ENCODE measurements around the gene MMP15. TPM values are rescaled to one million over a fixed set of nuclear protein-coding genes. Genes with fewer than 3 reads are reported as not detected.
A peak's percentile ranks its signal among the peaks of the same experiment; 100 is the strongest.

The MMP15 gene
- total and polyA plus RNA-seq, 4 donors, result 7.0 to 38.8 (median 21.4) TPM

DNA sequence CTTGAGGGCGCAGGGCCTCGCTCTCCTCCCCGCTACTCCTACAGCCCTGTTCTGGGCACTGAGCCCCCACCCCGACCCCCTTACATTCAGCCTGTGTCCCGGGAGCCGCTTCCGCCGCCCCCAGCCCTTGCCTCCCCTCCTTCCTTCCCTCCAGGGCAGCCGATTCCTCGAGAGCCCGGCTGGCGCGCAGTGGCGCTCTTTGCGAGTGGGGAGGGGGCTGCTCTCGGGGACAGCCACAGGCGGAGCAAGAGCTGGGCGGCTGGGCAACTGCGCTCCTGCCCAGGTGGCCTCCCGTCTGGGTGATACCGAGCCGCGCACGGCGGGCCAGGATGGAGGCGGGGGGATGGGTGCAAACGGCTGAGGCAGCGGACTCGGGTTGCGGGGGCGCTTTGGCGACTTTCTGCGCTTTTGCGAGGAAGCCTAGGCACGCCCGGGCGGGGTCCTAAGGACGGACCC lies 1.2 kb downstream of the MMP15 start:
- TF ChIP-seq HNF4G (IDR thresholded peaks at IDR 0.05) (no peak), GABPA (IDR thresholded peaks at IDR 0.05 in 1 of 2, conservative IDR thresholded peaks at IDR 0.05 in 1 of 2) (no peak), FOXA1 (IDR thresholded peaks at IDR 0.05) (no peak), EGR1 (IDR thresholded peaks at IDR 0.05; ENCODE audit: low read depth in 2 of 2) (no peak), SP1 (IDR thresholded peaks at IDR 0.05) (no peak), TAF1 (conservative IDR thresholded peaks at IDR 0.05) (no peak), RXRA (IDR thresholded peaks at IDR 0.05) (no peak), JUND (IDR thresholded peaks at IDR 0.05) (no peak), MAX (IDR thresholded peaks at IDR 0.05) (no peak)
- TF ChIP-seq, protein P1, sequence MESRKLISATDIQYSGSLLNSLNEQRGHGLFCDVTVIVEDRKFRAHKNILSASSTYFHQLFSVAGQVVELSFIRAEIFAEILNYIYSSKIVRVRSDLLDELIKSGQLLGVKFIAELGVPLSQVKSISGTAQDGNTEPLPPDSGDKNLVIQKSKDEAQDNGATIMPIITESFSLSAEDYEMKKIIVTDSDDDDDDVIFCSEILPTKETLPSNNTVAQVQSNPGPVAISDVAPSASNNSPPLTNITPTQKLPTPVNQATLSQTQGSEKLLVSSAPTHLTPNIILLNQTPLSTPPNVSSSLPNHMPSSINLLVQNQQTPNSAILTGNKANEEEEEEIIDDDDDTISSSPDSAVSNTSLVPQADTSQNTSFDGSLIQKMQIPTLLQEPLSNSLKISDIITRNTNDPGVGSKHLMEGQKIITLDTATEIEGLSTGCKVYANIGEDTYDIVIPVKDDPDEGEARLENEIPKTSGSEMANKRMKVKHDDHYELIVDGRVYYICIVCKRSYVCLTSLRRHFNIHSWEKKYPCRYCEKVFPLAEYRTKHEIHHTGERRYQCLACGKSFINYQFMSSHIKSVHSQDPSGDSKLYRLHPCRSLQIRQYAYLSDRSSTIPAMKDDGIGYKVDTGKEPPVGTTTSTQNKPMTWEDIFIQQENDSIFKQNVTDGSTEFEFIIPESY (IDR thresholded peaks at IDR 0.05), result no peak
- TF ChIP-seq, protein P2, sequence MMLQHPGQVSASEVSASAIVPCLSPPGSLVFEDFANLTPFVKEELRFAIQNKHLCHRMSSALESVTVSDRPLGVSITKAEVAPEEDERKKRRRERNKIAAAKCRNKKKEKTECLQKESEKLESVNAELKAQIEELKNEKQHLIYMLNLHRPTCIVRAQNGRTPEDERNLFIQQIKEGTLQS (IDR thresholded peaks at IDR 0.05), result no peak
- WGBS, result under 1% methylated on average over 38 of the region's 38 CpGs
- no peaks in the 10 kb centered on the region for H3K27me3 ChIP-seq (ENCODE audit: control insufficient read depth in 4 of 4, insufficient read depth in 4 of 4, low read length in 3 of 4)
- H3K4me3 ChIP-seq (ENCODE audit: low read depth in 1 of 3, low read length in 3 of 3), result peak overlapping the region; percentile 78 to 82 (median 80)
- peak overlapping the region; percentile 56 to 78 for H3K27ac ChIP-seq (ENCODE audit: low read depth in 1 of 2, low read length in 2 of 2)
- peaks cover 18 to 77% (median 58%) of the 10 kb centered on the region in 4 donors for H3K4me1 ChIP-seq (ENCODE audit: control insufficient read depth in 4 of 4, insufficient read depth in 4 of 4, low read length in 3 of 4)
- H3K9ac ChIP-seq (ENCODE audit: low read depth in 1 of 2, low read length in 2 of 2), result peak overlapping the region in 1 of 2 donors; percentile 72
- H3K36me3 ChIP-seq (ENCODE audit: control insufficient read depth in 4 of 4, insufficient read depth in 3 of 4, low read depth in 1 of 4, low read length in 3 of 4), result no peaks in the 10 kb centered on the region
- DNase-seq (ENCODE audit: low spot score), result no peak
- no peaks in the 10 kb centered on the region for H3K9me3 ChIP-seq (ENCODE audit: control insufficient read depth in 4 of 4, low read length in 3 of 4)

- peak overlapping the region in 1 of 2 donors; percentile 7 for H3K9ac ChIP-seq (ENCODE audit: low read depth in 1 of 2, low read length in 2 of 2)
- H3K27ac ChIP-seq (ENCODE audit: low read depth in 1 of 2, low read length in 2 of 2), result peak overlapping the region; percentile 56 to 78
- H3K9me3 ChIP-seq (ENCODE audit: control insufficient read depth in 4 of 4, low read length in 3 of 4), result no peaks in the 10 kb centered on the region
- DNase-seq (ENCODE audit: low spot score), result no peak
- 9% methylated on average over 43 of the region's 43 CpGs for WGBS
- no peaks in the 10 kb centered on the region for H3K36me3 ChIP-seq (ENCODE audit: control insufficient read depth in 4 of 4, insufficient read depth in 3 of 4, low read depth in 1 of 4, low read length in 3 of 4)
- TF ChIP-seq SP1 (IDR thresholded peaks at IDR 0.05) (peak; percentile 9), HNF4A (conservative IDR thresholded peaks at IDR 0.05) (peak in 1 of 2 donors; percentile 23), NR2F2 (IDR thresholded peaks at IDR 0.05) (no peak), RXRA (IDR thresholded peaks at IDR 0.05) (peak; percentile 25 to 30)
- peaks cover 20 to 77% (median 62%) of the 10 kb centered on the region in 4 donors for H3K4me1 ChIP-seq (ENCODE audit: control insufficient read depth in 4 of 4, insufficient read depth in 4 of 4, low read length in 3 of 4)
- peak overlapping the region; percentile 78 to 82 (median 80) for H3K4me3 ChIP-seq (ENCODE audit: low read depth in 1 of 3, low read length in 3 of 3)
- no peaks in the 10 kb centered on the region for H3K27me3 ChIP-seq (ENCODE audit: control insufficient read depth in 4 of 4, insufficient read depth in 4 of 4, low read length in 3 of 4)
Measured at GRCh38 chr16:58027161-58027915, 1.8 kb downstream of the MMP15 start.

GRCh38 chr16:58027916-58028455 lies 2.4 kb downstream of the MMP15 start:
- TF ChIP-seq JUND (IDR thresholded peaks at IDR 0.05), result no peak
- no peak for TF ChIP-seq HNF4G (IDR thresholded peaks at IDR 0.05)
- no peak for TF ChIP-seq GABPA (IDR thresholded peaks at IDR 0.05 in 1 of 2, conservative IDR thresholded peaks at IDR 0.05 in 1 of 2)
- no peak for TF ChIP-seq NR2F2 (IDR thresholded peaks at IDR 0.05)
- Histone ChIP-seq H3K36me3 (ENCODE audit: control insufficient read depth in 4 of 4, insufficient read depth in 3 of 4, low read depth in 1 of 4, low read length in 3 of 4) (no peaks in the 10 kb centered on the region), H3K9ac (ENCODE audit: low read depth in 1 of 2, low read length in 2 of 2) (no peak overlapping the region), H3K27me3 (ENCODE audit: control insufficient read depth in 4 of 4, insufficient read depth in 4 of 4, low read length in 3 of 4) (no peaks in the 10 kb centered on the region), H3K9me3 (ENCODE audit: control insufficient read depth in 4 of 4, low read length in 3 of 4) (no peaks in the 10 kb centered on the region), H3K4me1 (ENCODE audit: control insufficient read depth in 4 of 4, insufficient read depth in 4 of 4, low read length in 3 of 4) (peaks cover 26 to 76% (median 60%) of the 10 kb centered on the region in 4 donors), H3K4me3 (ENCODE audit: low read depth in 1 of 3, low read length in 3 of 3) (peak overlapping the region in 1 of 3 donors; percentile 82), H3K27ac (ENCODE audit: low read depth in 1 of 2, low read length in 2 of 2) (no peak overlapping the region)
- WGBS, result 91% methylated on average over 8 of the region's 8 CpGs
- DNase-seq (ENCODE audit: low spot score), result no peak

Data from liver (tissue), 9 donors.